Measurements from ENCODE around the gene CFP.

CFP gene

DNA sequence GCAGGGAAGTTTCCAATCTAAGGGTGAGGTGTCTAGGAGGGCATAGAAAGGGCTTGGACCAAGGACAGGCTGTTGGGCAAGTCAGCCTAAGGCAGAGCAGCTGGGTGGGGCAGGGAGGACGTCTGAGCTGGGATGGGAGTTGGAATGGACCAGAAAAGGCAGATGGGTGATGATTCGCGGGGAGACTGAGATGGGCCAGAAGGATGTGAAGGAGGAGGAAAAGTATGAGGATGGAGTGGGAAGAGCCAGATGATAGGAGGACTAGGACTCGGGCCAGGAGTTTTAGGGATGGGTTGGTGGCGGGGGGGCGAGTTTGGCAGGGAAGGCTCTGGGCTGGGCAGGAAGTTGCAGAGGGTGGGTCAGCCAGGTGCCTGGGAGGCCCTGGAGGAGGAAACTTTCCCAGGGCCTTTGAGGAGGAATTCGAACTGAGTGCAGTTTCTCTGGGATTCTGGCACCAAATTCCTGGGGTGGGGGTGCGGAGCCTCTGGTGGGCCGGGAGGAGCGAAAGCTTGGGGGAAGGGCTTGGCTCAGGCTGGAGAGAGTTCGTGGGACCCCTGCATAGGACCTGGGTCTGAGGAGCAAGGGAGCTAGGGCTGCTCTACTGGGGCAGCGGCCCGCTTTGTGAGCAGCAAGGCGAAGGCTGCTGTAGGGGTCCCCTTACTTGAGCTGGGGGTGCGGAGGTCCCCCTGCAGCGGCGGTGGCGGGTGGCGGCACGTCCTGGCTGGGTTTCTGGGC lies 56.2 kb downstream of the CFP start:
- no peak for DNase-seq

All from activated naive CD4-positive, alpha-beta T cell treated with Interleukin-2 at 50 U/mL for 16 hours (primary cell).